NCI-H82 treated with DMSO at 0.1 percent for 48 hours (cell line): Measurements from ENCODE around the gene ELMO1.

ENCODE experiments used
- DNase-seq: peaks from one replicate; lab custom pipeline; 2025; ENCODE audit not compliant: unreplicated experiment; lab: John Stamatoyannopoulos, UW

Gene ELMO1

DNA sequence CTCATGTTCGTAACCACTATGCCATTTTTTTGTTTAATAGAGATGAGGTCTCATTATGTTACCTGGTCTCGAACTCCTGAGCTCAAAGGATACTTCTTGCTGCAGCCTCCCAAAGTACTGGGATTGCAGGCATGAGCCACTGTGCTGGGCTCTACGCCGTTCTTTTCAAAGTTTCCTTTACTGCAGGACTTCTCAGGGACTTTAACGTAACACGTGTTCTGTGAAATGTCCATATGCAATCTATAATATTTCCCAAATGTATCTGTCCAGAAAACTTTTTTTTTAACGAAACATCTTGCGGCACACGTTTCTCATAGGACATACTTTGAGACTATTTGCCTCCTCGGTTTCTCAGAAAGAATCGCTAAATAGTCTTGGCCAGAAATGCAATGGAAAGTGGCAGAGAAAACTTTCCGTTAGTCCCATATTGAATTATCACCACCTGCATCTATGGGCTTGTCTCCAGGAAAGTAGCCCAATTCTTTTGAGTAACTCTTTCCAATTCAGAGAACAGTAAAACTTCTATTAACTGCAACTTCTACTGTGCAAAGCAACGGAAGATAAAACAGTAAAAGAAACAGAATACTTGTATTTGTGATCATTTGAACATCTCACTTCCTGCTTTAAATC, 96.3 kb downstream of the ELMO1 start:
- DNase-seq, result no peak

DNA sequence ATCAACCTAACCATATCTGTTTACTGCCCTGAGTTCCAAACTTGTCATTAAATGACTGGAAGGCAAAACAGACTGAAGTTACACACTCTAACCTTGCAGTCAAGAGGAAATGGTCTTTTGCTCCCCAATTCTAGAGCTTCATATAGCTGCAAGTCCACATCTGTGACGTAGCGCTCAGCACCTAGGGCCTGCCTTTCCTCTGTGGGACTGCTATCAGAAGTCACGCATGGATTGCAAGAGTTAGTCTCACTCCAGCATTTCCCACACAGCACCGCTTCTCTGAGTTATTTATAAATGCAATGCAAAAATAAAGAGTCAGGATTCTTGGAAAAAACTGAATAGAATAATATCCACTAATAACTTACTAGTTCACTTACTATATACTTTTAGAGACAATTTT, 96.9 kb downstream of the ELMO1 start:
- no peak for DNase-seq

DNA sequence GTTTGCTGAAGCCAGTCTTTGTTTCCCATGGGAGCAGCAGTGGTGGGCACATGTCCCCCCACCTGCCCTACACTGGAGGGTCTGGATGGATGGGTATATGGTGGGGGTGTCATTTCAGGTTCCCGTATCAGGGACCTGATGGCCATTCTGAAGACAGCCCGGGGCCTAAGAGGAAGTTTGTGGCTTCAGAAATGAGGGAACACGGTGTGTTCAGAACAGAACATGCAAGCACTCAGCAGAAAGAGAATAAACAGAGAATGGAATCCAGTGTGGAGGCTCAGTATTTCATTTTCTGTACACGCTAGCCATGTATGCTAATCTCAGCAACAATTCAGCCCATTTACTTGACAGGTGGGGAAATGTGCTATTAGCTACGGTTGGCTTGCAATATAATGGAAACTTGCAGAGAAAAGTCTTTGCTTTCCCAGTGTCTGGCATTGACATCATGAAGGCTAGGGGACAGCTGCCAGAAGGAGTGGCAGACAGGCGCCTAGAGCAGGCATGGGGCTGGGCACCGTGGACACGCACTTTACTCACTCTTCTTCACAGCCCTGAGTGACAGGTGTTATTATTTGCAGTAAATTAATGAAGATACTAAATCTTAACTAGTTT, 98.6 kb downstream of the ELMO1 start:
- no peak for DNase-seq

DNA sequence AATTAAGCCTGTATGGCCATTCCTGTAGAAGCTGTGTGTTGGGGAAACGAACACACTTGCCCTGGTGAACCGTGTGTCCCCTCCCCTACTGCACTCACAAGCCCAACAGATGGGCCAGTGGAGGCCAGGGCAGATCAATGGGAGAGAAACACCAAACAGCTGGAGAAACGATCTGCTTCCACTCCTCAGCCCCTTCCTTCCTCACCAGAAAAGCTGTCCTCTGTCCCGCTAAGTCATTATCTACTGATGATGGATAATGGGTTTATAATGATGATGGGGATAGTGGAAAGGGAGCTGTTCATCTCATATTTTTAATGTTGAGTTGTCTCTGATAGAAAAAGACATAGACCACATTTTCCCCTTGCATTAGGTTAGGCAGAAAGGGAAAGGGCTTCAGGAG, 99.7 kb downstream of the ELMO1 start:
- DNase-seq, result peak; percentile 14

DNA sequence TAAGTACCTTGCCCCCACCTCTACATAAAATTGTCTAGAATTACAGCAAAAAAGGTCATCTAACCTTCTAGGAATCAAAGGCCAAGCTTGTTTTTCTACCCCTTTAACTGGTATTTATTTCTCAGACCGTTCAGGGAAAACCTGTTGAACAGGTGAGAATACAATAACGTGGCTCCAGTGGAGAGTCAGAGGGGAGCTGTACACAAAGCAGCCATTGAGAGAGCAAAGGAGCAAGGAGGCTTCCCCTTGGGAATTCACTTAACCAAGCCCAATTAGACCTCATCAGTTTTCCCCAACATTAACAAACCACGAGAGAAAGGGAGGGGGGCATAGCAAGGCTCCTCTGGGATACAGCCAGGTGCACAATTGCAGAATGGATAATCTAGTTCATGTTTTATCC, 101.9 kb downstream of the ELMO1 start:
- no peak for DNase-seq

DNA sequence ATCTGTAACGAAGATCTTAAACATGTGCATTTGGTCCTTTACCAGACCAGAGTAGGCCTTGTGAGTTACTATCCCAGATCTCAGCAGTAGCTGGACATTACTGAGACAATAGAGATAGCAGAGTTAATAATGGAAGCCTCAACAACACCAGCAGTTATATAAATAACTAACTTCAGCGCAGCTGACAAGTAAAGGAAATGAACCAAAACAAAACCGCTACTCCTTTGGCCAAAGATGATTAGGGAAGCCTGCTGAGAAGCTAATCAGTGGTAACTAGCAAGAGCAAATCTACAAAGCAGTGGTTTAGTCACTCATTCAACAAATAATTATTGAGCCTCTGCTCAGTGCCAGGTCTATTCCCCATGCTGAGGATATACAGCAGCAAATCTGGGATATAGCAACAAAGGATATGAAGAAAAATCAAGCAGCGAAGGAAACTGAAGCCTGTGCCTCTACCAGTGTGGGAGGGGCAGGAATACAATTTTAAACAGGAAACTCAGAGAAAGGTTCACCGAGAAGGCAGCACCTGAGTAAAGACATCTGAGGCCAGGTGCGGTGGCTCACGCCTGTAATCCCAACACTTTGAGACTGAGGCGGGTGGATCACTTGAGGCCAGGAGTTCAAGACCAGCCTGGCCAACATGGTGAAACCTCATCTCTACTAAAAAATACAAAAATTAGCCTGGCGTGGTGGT, 103.6 kb downstream of the ELMO1 start:
- DNase-seq, result no peak

DNA sequence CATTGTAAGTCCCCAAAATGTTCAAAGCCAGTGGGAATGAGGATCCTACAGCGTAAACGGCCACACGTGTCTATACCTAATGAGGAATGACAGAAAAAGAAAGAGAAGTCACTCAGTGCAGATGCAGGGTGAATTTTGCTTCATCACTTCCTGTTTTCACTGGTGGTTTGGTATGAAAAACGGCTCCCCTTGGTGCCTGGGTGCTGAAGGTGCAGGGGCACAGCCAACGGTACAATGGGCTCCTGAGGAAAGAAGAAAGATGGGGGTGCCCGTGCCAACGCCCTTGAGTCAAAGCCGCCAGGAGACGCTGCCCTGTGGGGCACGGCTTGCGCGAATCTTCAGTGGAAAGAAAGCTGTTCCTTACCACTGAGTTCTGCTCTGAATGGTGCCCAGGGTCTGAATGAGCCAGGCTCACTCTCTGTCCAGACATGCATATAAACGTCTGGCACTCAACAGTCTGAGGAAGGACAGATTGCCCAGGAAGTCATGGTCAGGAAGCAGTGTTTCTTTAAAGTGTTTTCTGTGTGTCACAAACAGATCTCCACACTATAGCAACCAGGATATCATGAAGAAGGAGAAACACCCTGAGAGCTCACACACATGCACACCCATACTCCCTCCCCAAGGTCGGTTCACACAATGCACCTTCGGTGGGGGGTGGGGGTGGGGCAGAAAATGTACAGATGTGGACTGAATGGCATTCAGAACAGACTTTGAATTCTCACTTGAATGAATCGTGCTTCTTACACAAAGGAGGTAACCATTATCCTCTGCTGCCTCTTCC, 105.8 kb downstream of the ELMO1 start:
- DNase-seq, result no peak

DNA sequence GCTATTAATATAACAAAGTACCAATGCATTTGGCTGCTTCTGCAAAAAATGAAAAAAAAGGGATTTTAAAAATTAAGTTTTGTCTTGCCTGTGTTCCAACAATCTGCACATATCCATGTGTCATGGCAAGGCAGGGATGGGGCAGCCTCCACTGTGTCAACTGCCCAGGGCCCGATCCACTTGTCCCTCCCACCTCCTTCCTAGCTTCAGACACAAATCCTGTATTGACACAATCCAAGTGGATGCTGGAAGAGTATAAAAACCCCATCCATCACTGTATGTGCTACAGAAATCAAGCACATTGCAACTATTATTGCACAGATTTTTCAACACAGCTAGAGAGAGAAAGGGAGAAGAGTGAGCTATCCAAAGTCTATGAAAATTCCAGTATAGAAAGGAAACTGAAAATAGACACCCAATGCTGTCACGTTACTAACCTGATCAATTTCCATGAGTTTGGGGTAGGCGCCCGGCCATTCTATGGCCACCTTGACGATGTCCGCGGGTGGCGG, 106.4 kb downstream of the ELMO1 start:
- no peak for DNase-seq

DNA sequence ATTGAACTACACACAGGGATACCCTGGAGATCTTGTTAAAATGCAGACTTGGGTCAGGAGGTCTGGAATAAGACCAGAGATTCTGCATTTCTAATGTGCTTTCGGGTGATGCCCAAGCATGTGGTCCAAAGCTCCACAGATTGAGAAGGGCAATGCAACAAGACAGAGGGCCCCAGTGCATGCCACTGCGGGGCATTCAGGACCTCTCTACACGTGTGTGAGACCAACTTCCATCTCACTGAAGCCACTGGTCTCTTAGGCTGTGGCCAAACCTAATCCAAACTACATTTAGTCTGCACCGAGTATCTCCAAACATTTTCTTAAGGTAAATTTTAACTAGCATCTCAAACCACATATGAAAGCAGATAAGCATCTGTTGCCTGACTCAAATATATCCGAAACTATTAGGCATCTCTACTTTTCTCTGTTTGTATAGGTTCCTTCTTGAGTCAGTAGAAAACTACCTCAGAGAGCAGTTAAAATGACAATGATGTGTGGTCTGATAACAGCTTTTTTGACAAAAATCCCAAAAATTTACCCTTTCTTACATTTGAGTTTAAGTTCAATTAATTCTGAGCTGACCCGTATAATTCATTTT, 107.5 kb downstream of the ELMO1 start:
- DNase-seq, result no peak

DNA sequence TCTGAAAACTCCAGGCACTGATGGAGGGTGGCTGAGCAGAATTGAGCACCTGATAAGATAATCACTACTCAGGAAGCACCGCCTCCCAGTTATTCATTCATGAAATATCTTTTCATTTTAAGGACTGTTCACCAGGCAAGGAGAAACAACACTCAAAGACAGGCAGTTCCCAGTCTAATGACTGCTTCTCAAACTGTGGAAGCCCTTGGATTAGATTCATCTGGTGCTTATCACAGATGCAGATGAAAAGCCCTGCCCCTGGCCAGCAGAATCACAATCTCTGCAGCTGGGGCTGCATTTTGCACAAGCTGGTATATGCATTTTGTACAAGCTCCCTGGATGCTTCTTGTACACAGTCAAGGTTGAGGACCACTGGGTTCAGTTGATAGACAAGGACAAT, 109.7 kb downstream of the ELMO1 start:
- no peak for DNase-seq

DNA sequence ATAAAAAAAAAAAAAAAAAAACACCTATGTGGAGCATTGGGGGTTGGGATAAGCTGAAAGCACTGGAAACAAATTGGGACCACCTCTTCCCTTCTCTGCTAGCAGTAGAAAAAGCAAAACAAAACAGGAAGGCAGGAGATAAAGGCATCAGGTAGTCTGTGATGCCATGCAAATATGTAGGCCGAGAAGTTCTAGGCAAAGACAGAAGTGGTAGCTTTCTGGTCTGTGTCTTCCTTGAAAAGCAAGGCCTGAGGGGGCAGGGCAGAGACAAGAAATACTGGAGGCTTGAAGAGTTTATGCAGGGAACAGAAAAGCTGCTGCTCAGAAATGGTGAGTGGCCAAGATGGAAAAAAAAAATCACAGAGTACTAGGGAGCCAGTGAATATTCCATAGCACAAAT, 111.1 kb downstream of the ELMO1 start:
- no peak for DNase-seq

DNA sequence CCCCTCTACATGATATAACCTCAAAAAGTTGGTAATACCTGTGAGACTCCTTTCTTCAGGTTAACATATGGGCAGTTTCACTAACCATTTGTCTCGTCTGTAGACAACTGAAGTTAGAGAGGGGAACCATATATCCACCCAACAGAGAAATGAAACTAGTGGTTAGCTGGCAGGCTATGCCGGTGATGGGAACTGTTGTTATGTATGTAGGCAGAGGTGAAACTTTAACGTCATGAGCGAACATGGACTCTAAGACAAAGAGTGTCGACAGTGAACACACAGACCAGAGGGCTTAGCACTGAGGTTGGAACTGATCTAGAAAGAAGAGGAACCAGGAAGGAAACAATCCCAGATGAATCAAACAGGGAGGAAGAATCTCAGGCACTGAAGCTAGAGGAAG, 112.4 kb downstream of the ELMO1 start:
- no peak for DNase-seq

DNA sequence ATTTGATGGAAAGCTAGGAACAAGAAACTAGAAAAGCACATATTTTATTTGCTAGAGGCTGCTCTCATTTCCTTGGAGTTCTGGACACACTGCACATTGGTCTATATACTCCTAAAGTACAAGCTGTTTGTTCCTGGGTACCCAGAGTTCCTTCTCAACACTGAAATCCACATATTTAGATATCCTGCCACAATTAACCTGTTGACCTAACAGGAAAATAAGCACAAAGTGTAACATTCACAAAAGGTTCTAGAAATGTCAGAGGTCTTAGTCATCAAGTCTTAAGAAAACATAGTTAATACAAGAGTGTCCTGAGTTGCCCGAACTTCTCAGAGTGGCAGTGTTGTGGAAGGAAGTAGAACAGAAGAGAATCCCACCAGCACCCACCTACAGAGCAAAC, 115.6 kb downstream of the ELMO1 start:
- no peak for DNase-seq

DNA sequence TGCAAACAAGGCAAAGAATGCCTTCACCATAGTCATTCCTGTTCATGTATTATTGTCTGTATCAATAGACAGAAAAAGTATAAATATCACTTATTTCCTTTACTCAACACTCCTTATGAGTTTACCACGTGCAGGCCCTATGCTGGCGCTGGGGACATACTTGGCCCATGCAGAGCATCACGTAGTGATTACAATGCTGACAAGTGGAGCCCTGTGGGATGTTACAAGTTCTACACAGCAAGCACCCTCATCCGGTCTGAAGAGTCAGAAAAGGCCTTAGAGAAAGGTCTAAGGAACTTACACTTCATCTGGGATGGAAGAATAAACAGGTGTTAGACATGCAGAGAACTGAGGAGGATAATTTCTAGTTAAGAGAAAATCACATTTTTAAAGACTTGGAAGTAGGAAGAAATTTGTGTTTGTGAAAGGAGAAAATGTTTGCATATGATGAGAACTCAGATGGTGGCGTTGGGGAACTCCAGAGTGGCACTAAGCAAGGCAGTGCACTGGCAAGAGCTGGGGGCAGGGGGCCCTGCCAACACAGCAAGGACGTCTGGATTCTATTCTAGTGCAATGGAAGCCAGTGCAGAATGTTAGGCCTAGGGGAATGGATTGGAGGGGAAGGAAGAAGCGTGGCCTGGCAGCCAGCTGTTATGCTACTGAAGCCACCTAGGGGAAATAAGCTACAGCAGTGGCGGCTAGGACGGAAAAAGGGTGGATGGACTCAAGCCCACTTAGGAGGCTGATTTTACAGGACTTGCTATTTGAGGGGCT, 116.2 kb downstream of the ELMO1 start:
- DNase-seq, result no peak

DNA sequence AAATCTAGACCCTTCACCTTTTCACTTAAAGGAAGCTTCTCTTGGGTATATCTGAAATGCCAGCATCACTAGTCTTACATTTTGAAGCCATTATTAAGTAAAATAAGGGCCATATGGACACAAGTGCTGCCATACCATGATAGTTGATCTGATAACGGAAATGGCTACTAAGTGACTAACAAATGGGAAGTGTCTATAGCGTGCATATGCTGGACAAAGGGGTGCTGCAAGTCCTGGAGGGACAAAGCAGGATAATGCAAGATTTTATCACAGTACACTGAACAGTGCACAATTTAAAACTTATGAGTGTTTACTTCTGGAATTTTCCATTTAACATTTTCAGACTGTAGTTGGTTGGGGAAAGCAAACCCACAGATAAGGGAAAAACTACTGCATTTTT, 117.9 kb downstream of the ELMO1 start:
- no peak for DNase-seq

DNA sequence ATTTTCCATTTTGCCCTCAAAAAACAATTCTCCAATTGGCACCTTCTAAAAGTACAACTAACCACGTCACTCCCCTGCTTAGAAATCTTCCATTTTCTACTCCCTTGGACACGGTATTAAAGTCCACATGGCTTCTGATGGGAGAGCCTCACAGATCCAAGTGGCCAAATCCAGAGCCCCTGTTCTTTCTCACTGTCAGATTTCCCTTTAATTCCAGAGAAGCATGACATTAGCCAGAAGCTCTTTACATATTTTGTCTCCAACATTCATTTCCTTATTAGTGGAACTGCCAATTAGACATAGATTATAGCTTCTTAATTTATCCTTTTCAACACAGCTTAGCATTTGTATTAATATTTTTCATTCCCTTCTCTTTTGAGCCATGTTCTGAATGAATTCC, 118.7 kb downstream of the ELMO1 start:
- DNase-seq, result no peak

DNA sequence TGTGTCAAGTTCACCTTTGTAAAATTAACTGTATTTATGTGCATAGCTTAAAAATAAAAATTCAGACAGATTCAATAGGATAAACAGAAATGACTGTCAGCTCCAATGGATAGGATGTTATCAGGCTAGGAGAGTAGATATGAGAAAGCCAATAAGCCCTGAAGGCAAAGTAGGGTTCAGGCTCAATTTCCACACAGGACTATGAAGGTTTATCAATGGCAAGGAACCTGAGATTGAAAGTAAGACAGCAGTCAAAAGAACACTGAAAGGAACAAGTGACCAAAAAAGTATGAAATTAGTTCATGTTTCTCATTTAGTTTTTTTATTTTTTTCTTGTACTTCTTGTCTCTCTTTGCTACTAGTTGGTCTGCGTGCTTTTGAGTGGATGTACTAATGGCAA, 121.4 kb downstream of the ELMO1 start:
- no peak for DNase-seq

DNA sequence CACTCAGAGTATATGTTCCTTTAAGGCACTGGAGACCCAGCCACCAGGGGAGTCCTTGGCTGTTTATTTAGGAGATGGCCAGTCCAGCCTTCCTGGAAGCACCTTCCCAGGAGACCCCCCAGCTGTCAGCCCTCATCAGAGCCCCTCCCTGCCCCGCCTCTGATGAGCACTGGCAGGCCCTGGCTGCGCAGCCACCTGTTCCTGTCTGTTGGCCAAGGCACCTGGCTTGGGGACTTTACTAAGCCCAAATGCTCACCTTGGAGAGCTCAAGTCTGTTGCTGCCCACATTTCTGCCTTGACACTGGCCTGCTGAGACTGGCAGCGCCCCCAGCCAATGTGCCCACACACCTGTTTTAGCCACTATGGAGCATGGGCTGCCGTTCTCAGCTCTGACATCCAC, 124.7 kb downstream of the ELMO1 start:
- DNase-seq, result no peak

DNA sequence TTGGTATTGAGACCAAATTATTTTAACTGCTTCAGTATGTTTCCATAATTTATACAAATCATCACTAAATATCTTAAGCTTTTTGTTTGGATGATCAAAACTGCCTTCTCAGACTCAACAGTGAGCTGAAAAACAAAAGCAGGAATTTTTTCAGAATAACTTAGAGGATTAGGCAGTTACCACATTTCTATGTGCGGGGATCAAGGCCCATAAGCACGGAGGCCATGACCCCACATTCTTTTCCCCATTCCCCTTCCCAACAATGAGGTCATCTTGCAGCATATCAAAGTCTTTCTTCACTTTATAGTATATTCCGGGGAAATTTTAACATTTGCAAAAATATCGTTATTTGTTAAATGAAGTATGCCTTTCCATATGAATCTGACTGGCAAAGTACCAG, 125.8 kb downstream of the ELMO1 start:
- DNase-seq, result no peak

DNA sequence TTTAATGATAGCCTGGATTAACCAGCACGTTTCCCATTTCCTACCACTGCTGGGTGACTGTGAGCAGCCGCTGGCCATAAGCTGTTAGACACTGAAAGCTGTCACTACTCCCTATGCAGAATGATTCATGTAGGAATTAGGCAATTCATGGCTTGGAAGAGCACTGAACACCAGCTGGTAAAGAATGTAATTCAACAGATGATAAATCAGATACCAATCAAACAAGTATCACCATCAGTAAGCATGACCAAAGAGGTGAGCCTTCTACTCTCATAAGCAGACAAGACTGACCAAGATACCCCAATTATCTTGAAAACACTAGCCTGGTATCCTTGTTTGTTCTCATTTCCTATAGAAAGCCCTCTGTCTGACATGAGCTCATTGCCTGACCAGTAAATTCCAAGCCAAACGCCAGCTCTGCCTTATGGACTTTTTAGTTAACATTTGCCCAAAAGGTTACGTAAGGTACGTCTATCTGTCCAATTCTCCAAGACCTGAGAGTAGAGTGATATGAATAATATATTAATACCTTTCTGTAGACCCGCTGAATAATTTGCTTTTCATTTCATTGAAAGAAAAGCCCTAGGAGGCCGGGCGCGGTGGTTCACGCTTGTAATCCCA, 127.7 kb downstream of the ELMO1 start:
- DNase-seq, result no peak
